HG02678 (cell line): Measurements from ENCODE around the gene KIF26B.

Experiments used
- ATAC-seq: cut with Tn5 transposase; IDR thresholded peaks from one replicate; pipeline ENCODE4 v1.9.1; 2021; ENCODE audit warnings: mild to moderate bottlenecking, moderate library complexity; ENCODE audit not compliant: unreplicated experiment

Gene KIF26B

GRCh38 chr1:245582026-245582425 is 427.2 kb downstream of the KIF26B start:
- ATAC-seq, result no peak

GRCh38 chr1:245583081-245583480 is 428.3 kb downstream of the KIF26B start:
- no peak for ATAC-seq

- no peak for ATAC-seq
These were observed 429.0 kb downstream of the KIF26B start for GRCh38 chr1:245583575-245584330.

- no peak for ATAC-seq
These were observed 430.6 kb downstream of the KIF26B start for GRCh38 chr1:245585252-245585959.

- no peak for ATAC-seq
These were observed 432.8 kb downstream of the KIF26B start for GRCh38 chr1:245587435-245588115.

GRCh38 chr1:245588116-245588639 is 433.4 kb downstream of the KIF26B start:
- no peak for ATAC-seq

GRCh38 chr1:245589316-245589715 is 434.5 kb downstream of the KIF26B start:
- ATAC-seq, result no peak

- no peak for ATAC-seq
These were observed 435.1 kb downstream of the KIF26B start for GRCh38 chr1:245589906-245590305.

- no peak for ATAC-seq
These were observed 435.9 kb downstream of the KIF26B start for GRCh38 chr1:245590726-245591125.

GRCh38 chr1:245591346-245592188 is 436.8 kb downstream of the KIF26B start:
- ATAC-seq, result no peak

- no peak for ATAC-seq
These were observed 437.3 kb downstream of the KIF26B start for GRCh38 chr1:245592189-245592460.

- ATAC-seq, result no peak
These were observed 443.9 kb downstream of the KIF26B start for GRCh38 chr1:245598524-245599305.

GRCh38 chr1:245599371-245600174 is 444.8 kb downstream of the KIF26B start:
- no peak for ATAC-seq

GRCh38 chr1:245600658-245601057 is 445.9 kb downstream of the KIF26B start:
- ATAC-seq, result no peak

- ATAC-seq, result no peak
These were observed 448.6 kb downstream of the KIF26B start for GRCh38 chr1:245603311-245603865.

GRCh38 chr1:245604979-245605378 is 450.2 kb downstream of the KIF26B start:
- no peak for ATAC-seq

GRCh38 chr1:245605480-245606156 is 450.8 kb downstream of the KIF26B start:
- ATAC-seq, result no peak

GRCh38 chr1:245606157-245606725 is 451.5 kb downstream of the KIF26B start:
- ATAC-seq, result no peak
